NCI-H1105 (cell line): ENCODE measurements around the gene SLC25A41.
"Not testable (repeated sequence)": the region's sequence is repeated elsewhere in the genome, so short reads cannot be mapped to it uniquely, and the experiment has no call there.

Experiments
- DNase-seq: peaks from one replicate; lab custom pipeline; 2025; lab: John Stamatoyannopoulos, UW

The SLC25A41 gene

DNA sequence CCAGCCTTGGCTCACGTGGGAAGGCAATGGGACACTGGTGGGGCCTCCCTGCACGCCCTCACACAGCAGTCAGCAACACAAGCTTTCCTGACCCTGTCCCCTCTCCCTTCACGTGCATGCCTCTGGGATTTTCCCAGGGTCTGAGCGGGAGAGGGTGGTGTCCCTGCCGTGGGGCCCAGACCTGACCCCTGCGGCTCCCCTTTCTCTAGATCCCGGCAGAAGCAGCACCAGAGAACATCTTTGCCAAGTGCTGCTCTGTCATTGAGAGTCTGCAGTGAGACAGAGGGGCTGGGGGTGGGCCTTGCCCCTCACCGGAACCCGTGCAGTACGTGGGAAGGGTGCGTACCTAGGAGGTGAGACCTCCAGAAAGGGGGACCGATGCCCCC is 21.5 kb downstream of the SLC25A41 start:
- DNase-seq: no peak

DNA sequence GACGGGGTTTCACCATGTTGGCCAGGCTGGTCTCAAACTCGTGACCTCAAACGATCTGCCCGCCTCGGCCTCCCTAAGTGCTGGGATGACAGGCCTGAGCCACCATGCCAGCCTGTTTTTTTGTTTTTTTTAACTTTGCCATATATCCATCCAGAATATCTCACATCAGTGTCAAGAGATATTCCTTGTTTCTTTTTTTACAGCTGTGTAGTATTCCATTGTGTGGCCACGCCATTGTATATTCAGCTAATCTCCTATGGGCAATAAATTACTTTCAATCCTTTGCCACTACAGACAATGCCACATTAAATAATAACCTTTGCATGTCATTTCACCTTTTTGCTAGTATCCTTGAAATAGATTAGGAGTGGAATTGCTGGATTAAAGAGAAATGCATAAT is 24.2 kb downstream of the SLC25A41 start:
- DNase-seq: no peak

DNA sequence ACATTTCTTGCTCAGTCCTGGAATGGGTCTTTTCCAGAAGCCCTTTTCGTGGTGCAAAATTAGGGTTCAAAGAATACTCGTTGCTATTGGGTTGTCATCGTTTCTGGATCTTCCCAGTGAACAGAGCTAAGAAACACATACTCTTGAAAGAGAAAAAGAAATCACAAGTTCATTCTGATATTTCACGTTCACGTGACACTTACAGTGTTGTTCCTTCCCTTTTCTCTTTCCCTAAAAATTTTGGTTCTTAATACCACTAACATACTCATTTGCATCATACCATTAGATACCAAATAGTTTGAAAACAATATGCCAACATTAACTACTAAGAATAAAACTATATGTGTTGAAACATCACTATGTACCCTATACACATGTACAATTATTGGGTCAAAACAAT is 27.2 kb downstream of the SLC25A41 start:
- DNase-seq: no peak

DNA sequence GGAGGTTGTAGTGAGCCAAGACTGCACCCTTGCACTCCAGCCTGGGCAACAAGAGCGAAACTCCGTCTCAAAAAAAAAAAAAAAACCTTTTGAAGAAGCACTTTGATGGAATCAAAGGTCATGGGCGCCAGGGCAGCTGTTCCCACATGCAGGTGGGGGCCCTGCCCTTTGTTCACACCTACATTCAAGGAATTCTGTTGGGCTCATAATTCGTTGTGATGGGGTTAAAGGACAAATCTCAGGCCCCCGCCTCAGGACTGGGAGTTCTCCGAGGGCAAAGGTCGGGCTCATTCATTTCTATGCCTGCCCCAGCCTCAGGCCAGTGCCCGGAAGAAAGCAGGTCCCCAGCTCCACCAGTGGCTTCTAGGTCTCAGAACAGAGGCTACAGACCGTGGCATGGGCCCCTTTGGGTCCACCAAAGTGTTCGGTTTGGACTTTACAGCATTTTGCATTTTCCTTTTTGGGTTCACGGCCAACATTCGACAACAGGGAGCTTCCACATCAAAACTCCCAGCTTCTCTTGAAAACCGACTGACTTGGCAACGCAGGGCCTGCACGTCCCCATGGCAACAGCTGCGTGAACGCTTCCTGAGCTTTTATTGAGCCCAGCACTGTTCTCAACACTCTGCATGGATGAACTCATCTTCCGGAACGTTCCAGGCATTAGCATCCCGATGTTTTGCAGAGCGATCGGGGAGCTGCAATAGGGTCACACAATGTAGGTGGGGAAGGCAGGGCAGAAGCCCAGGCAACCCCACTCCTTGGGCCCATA is 30.5 kb downstream of the SLC25A41 start:
- DNase-seq: no peak

DNA sequence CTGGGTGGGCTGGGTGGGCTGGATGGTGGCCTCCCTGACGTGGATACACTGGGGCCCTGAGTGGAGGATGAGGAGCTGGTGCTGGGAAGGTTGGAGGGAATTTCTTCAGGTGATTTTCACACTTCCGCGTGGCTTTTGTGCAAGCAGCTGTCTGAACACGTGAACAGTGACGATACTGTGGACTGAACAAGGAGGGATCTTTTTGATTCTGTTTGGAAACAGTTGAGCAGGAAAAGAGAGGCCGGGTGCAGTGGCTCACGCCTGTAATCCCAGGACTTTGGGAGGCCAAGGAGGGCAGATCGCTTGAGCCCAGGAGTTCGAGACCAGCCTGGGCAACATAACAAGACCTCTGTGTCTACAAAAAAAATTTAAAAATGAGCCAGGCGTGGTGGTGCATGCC is 31.5 kb downstream of the SLC25A41 start:
- no peak for DNase-seq

DNA sequence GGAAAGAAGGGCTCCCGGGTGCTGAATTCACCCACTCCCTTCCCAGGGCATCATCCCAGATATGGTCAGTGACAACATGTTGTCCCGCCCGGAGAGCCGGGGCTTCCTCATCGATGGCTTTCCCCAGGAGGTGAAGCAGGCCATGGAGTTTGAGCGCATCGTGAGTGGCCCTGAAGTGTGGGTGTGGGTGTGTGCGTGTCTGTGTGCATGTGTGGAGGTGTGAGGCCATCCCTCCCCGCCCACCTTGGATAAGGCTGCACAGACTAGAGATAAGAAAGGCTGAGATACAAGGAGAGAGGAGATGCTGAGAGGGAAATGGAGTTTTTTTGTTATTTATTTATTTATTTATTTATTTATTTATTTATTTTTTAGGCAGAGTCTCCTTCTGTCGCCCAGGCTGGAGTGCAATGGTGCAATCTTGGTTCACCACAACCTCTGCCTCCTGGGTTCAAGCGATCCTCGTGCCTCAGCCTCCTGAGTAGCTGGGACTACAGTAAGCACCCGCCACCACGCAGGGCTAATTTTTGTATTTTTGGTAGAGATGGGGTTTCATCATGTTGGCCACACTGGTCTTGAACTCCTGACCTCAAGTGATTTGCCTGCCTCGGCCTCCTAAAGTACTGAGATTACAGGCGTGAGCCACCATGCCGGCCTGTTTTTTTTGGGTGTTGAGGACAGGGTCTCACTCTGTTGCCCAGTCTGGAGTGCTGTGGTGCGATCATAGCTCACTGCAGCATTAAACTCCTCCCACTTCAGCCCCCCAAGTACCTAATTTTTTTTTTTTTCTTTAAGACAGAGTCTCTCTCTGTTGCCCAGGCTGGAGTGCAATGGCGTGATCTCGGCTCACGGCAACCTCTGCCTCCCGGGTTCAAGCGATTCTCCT is 33.3 kb downstream of the SLC25A41 start:
- DNase-seq: not testable (repeated sequence)

DNA sequence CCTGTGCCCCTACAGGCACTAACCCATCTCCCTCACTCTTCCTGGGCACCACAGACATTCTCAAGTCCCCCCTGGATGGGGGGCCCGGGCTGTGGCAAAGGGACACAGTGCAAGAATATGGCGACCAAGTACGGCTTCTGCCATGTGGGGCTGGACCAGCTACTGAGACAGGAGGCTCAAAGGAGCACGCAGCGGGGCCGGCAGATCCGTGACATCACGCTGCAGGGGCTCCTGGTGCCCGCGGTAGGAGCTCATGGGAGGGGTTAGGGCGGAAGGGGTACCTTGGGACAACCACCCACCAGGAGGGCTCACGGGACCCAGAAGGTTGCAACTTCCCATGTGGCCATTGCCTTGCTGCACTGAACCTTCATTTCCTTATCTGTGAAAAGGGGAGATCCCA is 37.3 kb downstream of the SLC25A41 start:
- no peak for DNase-seq

DNA sequence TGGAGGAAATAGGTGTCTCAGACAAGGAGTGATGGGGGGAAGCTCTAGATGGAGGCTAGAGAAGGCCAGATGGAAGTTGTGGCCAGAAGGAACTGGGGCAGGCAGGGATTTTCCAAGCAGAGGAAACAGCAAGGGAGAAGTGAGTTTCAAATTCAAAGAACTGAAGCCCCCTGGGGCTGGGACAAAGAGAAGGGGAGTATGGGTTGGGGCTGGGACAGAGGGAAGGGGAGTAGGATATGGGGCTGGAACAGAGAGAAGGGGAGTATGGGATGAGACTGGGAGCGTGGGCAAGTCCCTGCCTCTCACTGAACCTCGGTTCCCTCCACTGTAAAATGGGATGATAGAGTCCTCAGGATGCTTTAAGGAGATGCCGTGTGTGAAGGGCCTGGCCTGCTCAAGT is 38.7 kb downstream of the SLC25A41 start:
- no peak for DNase-seq

DNA sequence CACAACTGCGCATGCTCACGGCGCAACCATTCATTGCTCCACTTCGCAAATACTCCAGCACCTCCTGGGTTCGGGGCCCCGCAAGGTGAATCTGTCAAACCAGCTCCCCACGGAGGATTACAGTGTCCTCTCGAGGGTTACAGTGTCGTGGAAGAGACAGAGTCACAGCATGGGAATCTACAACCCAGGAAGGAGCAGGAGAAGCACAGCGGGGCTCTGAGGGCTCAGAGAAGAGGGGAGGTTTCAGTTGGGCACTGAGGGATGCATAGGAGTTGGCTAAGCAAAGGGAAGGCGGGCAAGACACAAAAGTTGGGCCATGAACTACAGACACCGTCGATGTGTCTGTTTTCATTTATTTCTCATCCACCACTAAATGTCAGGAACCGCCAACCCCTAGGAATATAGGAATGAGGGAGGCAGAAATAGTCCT is 39.6 kb downstream of the SLC25A41 start:
- no peak for DNase-seq

DNA sequence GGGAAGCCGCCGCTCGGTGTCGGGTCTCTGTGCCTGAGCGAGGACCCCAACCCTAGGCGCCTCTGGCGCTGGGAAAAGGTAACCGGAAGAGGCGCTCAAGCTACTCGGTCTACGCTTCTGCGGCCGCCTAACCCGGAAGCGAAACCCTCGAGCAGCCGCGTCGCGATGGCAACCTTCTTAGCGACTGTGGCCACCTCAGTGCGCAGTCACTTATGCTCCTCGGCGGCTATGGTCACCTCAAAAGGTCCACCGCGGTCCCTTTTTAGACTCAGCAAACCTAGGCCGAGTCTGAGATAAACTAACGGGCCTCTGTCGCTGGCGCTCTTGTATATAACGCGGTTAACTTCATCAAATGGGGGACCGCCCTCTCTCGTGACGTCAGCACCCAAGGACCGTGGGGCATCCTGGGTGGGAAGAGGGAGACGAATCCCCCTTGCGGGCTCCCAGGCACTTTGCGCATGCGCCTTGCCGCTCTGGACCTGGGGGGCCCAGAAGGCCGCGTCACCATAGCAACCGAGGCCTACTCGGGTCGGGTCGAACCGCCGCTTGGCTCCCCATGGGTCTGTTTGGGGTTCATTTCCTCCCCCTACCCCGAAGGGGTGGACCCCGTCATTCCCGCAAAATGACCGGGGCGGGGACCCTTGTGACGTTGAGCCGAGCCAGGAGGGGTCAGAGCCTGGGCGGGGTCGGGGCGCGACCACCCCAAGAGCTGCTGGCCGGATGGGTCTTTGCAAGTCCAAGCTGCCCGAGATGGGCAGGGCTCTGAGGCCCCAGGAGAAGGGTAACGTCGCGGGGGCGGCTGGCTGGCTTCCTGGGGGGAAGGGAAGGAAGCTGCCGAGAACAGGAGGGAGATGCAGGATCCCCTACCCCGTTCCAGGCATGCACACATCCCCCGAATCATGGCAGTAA is 40.2 kb downstream of the SLC25A41 start, which contains the start of gene GTF2F1:
Gene GTF2F1 (minus strand): TSS at position 91 of the 909 bp plus-strand sequence. CDS start 169 bp downstream, outside the sequence.
- peak; percentile 92 for DNase-seq

DNA sequence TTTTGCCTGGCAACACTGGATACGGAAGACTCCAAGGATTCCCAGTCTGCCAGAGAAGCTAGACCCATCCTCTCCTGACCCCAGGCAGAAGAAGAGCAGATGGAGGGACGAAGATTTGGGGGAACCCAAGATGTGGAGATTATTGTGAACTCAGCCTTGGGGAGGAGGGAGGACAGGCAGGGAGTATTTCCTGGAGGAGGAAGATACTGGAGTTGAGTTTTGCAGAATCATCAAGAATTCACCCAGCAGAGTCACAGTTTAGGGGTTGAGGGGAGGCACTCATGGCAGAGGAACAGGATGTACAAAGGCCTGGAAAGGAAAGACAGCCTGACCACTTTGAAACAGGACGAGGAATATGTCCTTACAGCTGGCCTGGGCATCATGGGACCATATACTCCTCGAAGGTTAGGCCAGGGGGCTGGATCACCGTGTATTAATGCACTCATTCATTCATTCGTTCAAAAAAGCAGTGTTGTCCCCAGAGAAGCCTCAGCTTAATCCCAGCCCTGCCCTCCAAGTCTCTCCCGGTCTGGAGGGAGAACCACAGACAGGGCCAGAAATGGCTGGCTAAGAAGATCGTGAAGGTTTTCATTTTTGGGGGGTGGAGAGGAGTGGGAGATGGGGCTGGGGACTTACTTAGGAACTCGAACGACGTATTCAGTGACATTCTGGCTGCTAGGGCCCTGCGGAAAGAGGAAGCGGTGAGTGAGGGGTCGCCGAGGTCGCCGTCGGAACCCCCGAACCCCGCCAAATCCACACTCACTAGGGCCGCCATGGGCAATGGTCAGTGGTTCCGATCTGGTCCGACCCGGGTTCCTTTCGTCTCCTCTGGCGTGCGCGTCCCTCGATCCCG is 41.1 kb downstream of the SLC25A41 start:
- no peak for DNase-seq

DNA sequence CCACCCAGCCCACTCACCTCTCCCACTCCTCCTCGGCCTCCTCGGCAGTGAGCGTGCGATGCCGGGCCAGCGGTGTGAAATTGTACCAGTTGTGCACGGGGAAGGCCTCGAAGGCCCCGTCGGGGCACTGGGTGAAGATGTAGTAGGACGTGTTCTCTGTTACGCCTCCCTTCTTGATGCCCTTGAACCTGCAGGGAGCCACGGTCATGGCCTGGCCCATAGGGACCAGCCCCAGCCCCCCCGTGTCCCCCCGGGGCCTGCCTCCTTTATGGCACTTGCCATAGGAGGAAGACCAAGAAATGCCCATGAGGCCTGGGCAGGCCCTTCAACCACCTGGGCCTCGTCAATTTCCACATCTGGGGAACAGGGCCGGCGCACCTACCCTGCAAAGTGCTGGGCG is 46.2 kb downstream of the SLC25A41 start:
- no peak for DNase-seq

DNA sequence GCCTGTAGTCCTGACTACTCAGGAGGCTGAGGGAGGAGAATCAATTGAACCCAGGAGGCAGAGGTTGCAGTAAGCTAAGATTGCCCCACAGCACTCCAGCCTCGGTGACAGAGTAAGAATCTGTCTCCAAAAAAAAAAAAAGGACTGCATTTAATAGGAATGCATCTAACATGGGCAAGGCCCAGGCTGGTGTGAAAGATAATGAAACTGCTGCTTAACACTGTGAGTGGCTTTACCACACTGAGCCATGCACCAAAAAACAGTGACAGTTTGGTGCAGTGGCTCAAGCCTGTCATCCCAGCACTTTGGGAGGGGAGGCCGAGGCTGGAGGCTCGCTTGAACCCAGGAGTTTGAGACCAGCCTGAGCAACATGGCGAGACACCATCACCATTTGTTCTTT is 49.2 kb downstream of the SLC25A41 start:
- no peak for DNase-seq

DNA sequence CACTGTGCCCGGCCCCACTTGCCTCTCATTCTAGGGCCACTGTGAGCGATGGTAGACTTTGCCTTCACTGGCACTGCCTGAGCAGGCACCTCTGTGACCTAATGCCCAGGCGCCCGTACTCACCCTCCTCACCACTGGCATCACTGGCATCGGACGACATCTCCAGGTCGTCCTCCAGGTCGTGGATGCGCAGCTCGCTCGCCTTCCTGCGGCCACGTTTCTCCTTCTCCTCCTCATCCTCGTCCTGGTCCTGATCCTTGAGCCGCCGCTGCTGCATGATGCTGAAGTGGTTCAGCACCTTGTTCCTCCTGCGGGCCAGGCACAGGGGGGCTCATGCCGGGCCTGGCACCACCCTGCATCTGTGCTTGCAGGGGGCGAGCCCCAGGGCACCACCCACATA is 50.4 kb downstream of the SLC25A41 start:
- DNase-seq: no peak

DNA sequence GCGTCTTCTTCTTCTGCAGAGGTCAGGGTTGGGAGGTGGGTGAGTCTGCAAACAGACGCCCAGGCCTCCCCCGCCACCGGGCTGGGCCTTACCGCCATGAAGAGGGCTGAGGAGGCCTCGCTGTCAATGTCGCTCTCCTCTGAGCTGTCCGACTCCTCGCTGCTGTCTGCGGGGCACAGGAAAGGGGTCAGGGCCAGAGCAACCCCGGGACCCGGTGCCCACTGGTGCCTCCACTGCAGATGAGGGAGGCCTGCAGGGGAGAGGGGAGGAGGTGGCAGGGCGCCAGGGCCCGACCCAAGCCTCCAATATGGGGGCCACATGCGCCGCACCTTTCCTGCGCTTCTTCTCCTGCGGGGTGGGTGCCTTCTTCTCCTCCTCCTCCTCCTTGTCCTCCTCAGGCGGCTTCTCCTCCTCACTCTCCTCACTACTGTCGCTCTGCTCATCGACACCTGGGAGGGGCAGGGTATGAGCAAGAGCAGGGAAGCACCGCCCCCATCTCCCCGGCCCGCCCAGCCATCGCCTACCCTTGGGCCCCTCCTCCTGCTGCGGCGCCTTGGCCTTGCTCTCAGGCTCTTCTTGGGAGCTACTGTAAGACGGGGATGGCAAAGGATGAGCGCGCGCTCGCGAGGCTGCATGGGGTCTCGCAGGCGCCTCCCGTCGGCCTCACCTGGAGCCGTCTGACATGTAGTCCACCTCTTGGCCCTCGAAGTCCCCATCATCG is 52.4 kb downstream of the SLC25A41 start:
- no peak for DNase-seq

DNA sequence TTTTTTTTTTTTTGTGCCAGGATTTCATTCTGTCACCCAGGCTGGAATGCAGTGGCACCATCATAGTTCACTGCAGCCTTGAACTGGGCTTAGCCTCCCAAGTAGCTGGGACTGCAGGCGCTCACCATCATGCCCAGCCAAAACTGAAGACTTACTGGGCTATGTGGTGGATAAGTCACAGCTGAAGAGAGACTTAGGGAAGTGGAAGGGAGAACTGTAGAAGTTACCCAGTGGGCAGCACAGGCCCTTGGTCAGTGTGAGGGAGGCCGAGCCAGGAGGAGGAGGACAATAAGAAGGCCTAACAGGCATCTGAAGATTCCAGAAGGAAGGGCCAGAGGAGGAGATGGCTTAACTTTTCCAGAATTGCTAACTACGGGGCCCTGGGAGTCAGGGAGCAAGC is 53.8 kb downstream of the SLC25A41 start:
- no peak for DNase-seq

DNA sequence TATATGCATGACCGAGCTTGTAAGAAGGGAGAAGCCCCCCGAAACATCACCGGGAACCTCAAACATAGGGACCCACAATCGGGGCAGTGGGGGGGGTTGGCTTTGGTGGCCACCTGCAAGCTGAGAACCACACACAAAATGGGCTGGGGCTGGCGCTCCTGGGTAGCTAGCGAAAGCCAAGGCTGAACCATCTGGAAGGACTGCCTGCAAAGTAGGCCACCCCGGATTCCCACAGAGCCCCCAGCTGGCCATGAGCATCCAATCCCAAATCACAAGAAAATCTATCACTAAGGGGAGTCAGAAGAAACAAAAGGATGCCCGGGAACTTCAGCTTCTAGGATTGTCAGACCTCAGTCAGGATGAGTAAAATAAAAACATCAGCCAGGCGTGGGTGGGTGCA is 55.1 kb downstream of the SLC25A41 start:
- no peak for DNase-seq

DNA sequence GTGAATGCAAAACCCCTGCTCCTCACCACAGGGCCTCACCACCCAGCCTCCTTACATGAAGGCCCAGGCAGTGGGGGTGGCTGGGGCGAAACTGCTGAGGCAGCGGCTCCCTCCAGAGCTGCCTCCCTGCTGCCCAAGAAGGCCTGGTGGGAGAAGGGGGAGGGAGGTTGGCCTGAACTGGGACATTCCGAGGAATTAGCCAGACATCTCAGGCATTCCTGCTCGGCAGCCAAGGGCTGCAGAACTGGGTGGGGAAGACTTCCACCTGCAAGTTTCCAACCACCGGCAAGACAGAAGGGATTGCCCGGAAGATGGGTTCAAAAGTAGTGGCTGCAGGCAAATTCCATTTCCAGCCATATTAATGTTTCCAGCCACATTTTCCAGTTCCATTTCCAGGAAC is 55.5 kb downstream of the SLC25A41 start:
- DNase-seq: no peak

DNA sequence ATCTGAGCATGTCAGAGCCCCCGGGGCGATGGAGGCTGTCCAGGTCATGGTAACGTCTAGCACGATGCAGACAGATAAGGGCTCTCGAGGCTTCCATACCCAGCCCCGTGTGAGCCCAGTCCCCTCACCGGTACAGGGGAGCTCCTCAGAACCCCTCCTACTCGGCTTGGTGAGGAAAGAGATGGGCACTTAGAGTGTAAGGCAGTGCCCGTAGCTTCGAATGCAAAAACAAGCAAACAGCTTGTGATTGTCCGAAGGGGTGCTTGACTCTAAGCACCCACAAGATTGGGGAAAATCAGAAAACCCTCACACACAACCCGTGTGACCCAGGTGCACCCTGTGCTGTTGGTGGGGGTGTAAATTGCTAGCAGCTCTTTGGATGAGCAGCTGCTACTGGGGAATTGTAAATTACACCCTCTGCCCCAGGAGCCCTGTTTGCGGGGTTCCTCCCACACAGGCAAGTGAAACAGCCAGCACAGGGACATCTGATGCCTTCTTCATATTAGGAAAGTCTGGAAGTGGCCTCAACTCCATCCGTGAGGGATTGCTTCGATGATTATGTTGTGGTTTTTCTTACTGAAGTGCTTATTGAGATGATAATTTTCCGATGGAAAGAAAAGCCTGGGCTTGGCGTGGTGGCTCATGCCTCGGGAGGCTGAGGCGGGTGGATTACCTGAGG is 56.9 kb downstream of the SLC25A41 start:
- DNase-seq: no peak
